ENCODE data around the gene LMNTD1. TPM values are rescaled to one million over a fixed set of nuclear protein-coding genes. Genes with fewer than 3 reads are reported as not detected.

LMNTD1 gene
- total RNA-seq, 1 experiment from 2014 or later: not detected

DNA sequence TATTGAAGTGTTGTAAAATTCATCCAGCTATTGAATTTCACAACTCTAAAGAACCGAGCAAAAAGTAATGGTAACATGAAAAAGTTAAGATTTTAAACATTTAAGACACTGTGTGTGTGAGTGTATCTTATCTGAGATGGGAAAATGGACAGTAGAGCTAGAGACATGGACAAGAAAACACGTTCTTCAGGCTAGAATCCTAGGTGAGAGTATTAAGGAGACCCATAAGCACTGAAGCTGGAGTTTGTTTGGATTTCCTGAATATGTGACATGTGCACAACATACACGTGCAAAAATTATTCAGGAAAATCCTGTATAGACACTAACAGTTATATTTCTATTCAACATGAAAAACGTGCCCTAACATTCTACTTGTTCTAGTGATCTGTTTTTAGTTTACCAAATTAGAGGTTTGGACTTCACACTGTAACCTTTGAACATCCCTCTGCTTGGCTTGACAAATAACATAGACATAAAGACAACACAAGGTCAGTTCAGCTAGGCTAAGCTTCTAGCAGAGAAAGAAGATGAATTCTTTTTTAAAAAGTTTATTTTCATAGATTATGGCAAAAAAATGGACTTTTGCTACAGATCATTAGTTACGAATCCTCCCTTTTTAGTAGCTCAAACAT lies 31.3 kb downstream of the LMNTD1 start:
- H3K4me3 ChIP-seq (ENCODE audit: low read depth, low read length, poor library complexity, severe bottlenecking): no peak overlapping the region
- no peak for DNase-seq (ENCODE audit: low spot score)
- no peaks in the 10 kb centered on the region for H3K36me3 ChIP-seq (ENCODE audit: insufficient read depth, low read length, poor library complexity, severe bottlenecking)
- no peaks in the 10 kb centered on the region for H3K27me3 ChIP-seq (replicated peaks; ENCODE audit: insufficient read depth, low read depth, low read length, poor library complexity)
- CTCF ChIA-PET: no interaction called here
- H3K27ac ChIP-seq (ENCODE audit: low read depth, low read length, poor library complexity, severe bottlenecking): no peak overlapping the region
- H3K4me1 ChIP-seq (ENCODE audit: insufficient read depth, low read length, poor library complexity, severe bottlenecking): no peaks in the 10 kb centered on the region
- no peaks in the 10 kb centered on the region for H3K9me3 ChIP-seq (ENCODE audit: low read depth, low read length, poor library complexity, severe bottlenecking)
- intact Hi-C loops (cut with micrococcal nuclease; ENCODE audit: unreplicated experiment): no loop called here
- BruUV-seq (replicated peaks): no TSS peak
- TF ChIP-seq EZH2 (IDR thresholded peaks at IDR 0.05; ENCODE audit: borderline replicate concordance, low read depth, low read length, poor library complexity, severe bottlenecking): no peak
- TF ChIP-seq, protein P1, sequence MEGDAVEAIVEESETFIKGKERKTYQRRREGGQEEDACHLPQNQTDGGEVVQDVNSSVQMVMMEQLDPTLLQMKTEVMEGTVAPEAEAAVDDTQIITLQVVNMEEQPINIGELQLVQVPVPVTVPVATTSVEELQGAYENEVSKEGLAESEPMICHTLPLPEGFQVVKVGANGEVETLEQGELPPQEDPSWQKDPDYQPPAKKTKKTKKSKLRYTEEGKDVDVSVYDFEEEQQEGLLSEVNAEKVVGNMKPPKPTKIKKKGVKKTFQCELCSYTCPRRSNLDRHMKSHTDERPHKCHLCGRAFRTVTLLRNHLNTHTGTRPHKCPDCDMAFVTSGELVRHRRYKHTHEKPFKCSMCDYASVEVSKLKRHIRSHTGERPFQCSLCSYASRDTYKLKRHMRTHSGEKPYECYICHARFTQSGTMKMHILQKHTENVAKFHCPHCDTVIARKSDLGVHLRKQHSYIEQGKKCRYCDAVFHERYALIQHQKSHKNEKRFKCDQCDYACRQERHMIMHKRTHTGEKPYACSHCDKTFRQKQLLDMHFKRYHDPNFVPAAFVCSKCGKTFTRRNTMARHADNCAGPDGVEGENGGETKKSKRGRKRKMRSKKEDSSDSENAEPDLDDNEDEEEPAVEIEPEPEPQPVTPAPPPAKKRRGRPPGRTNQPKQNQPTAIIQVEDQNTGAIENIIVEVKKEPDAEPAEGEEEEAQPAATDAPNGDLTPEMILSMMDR (conservative IDR thresholded peaks at IDR 0.05; ENCODE audit: low read depth, low read length): no peak
- POLR2A ChIA-PET (ENCODE audit: low non-redundant PET): no interaction called here

DNA sequence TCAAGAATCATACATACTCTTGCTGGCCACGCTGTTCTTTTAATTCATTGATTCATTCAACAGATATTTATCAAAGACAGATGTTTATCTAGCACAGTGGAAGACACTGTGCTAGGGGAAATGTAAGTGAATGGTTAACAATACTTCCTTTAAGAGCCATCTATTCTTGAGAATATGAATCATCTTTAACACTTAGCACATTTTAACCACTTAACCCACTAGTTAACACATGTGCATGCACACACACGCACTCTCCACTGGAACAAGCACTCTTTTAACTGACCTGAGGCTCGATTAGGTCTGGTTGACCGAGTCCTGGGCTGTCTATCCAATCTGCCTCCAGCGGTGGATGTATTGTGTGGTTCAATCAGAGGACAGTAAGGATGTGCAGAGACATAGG lies 34.6 kb downstream of the LMNTD1 start:
- H3K4me3 ChIP-seq (ENCODE audit: low read depth, low read length, poor library complexity, severe bottlenecking): no peak overlapping the region
- BruUV-seq (replicated peaks): no TSS peak
- TF ChIP-seq, protein P1 (conservative IDR thresholded peaks at IDR 0.05; ENCODE audit: low read depth, low read length): no peak
- TF ChIP-seq EZH2 (IDR thresholded peaks at IDR 0.05; ENCODE audit: borderline replicate concordance, low read depth, low read length, poor library complexity, severe bottlenecking): no peak
- no peak overlapping the region for H3K27ac ChIP-seq (ENCODE audit: low read depth, low read length, poor library complexity, severe bottlenecking)
- POLR2A ChIA-PET (ENCODE audit: low non-redundant PET): no interaction called here
- no peaks in the 10 kb centered on the region for H3K27me3 ChIP-seq (replicated peaks; ENCODE audit: insufficient read depth, low read depth, low read length, poor library complexity)
- intact Hi-C loops (cut with micrococcal nuclease; ENCODE audit: unreplicated experiment): no loop called here
- CTCF ChIA-PET: no interaction called here
- no peaks in the 10 kb centered on the region for H3K4me1 ChIP-seq (ENCODE audit: insufficient read depth, low read length, poor library complexity, severe bottlenecking)
- no peaks in the 10 kb centered on the region for H3K9me3 ChIP-seq (ENCODE audit: low read depth, low read length, poor library complexity, severe bottlenecking)
- DNase-seq (ENCODE audit: low spot score): no peak
- no peaks in the 10 kb centered on the region for H3K36me3 ChIP-seq (ENCODE audit: insufficient read depth, low read length, poor library complexity, severe bottlenecking)

DNA sequence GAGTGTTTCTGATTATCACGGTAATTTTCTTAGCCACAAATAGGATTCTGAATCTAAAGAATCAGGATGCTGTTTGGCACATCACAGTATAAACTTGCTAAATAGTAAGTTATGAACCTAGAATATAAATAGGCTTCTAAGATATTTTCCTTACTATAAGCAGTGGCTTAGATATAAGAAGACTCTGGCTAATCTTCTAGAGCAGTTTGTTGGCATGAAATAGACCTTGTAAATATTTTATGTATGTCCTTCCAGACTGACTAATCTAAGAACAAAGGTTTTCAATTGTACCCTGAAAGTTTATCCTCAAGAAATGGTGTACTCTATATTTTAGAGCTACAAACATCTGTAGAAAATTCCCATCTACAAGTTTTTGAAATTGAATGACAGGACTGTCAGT lies 48.3 kb downstream of the LMNTD1 start:
- CTCF ChIA-PET: no interaction called here
- no peaks in the 10 kb centered on the region for H3K9me3 ChIP-seq (ENCODE audit: low read depth, low read length, poor library complexity, severe bottlenecking)
- no TSS peak for BruUV-seq (replicated peaks)
- no peak overlapping the region for H3K4me3 ChIP-seq (ENCODE audit: low read depth, low read length, poor library complexity, severe bottlenecking)
- TF ChIP-seq, protein P1 (conservative IDR thresholded peaks at IDR 0.05; ENCODE audit: low read depth, low read length): no peak
- TF ChIP-seq EZH2 (IDR thresholded peaks at IDR 0.05; ENCODE audit: borderline replicate concordance, low read depth, low read length, poor library complexity, severe bottlenecking): no peak
- no peak for DNase-seq (ENCODE audit: low spot score)
- no peaks in the 10 kb centered on the region for H3K4me1 ChIP-seq (ENCODE audit: insufficient read depth, low read length, poor library complexity, severe bottlenecking)
- POLR2A ChIA-PET (ENCODE audit: low non-redundant PET): no interaction called here
- intact Hi-C loops (cut with micrococcal nuclease; ENCODE audit: unreplicated experiment): loop anchor here (10.0 kb wide), 1 partner anchor 760 kb away; no protein-coding TSS in a partner anchor
- H3K27me3 ChIP-seq (replicated peaks; ENCODE audit: insufficient read depth, low read depth, low read length, poor library complexity): no peaks in the 10 kb centered on the region
- no peaks in the 10 kb centered on the region for H3K36me3 ChIP-seq (ENCODE audit: insufficient read depth, low read length, poor library complexity, severe bottlenecking)
- no peak overlapping the region for H3K27ac ChIP-seq (ENCODE audit: low read depth, low read length, poor library complexity, severe bottlenecking)

All from A673 (cell line).